Measurements from ENCODE around the gene AARS1. TPM values are rescaled to one million over a fixed set of nuclear protein-coding genes. Genes with fewer than 3 reads are reported as not detected.
A peak's percentile ranks its signal among the peaks of the same experiment; 100 is the strongest.
"Not testable (repeated sequence)": the region's sequence is repeated elsewhere in the genome, so short reads cannot be mapped to it uniquely, and the experiment has no call there.

Gene AARS1
- total RNA-seq, 4 donors from 2014 or later: 30.3 to 50.6 (median 43.4) TPM

- no peaks in the 10 kb centered on the region for H3K9me3 ChIP-seq
- H3K36me3 ChIP-seq: peaks cover 22 to 78% (median 40%) of the 10 kb centered on the region in 3 donors
- peaks cover 14 to 30% (median 16%) of the 10 kb centered on the region in 3 donors for H3K4me1 ChIP-seq
- H3K4me3 ChIP-seq: no peak overlapping the region
- 60 to 61% methylated on average over 1 to 5 of the region's 16 CpGs for WGBS, 2 donors
- no peak for DNase-seq
- TF ChIP-seq, protein P1, sequence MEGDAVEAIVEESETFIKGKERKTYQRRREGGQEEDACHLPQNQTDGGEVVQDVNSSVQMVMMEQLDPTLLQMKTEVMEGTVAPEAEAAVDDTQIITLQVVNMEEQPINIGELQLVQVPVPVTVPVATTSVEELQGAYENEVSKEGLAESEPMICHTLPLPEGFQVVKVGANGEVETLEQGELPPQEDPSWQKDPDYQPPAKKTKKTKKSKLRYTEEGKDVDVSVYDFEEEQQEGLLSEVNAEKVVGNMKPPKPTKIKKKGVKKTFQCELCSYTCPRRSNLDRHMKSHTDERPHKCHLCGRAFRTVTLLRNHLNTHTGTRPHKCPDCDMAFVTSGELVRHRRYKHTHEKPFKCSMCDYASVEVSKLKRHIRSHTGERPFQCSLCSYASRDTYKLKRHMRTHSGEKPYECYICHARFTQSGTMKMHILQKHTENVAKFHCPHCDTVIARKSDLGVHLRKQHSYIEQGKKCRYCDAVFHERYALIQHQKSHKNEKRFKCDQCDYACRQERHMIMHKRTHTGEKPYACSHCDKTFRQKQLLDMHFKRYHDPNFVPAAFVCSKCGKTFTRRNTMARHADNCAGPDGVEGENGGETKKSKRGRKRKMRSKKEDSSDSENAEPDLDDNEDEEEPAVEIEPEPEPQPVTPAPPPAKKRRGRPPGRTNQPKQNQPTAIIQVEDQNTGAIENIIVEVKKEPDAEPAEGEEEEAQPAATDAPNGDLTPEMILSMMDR (IDR thresholded peaks at IDR 0.05): peak in 5 of 6 experiments; percentile 27 to 59 (median 41)
- no peak for TF ChIP-seq POLR2A (IDR thresholded peaks at IDR 0.05)
- no peaks in the 10 kb centered on the region for H3K27me3 ChIP-seq
- intact Hi-C loops (cut with DNase I): no loop called here
- H3K27ac ChIP-seq: no peak overlapping the region
These were observed 35.8 kb downstream of the AARS1 start for GRCh38 chr16:70253291-70254106.

DNA sequence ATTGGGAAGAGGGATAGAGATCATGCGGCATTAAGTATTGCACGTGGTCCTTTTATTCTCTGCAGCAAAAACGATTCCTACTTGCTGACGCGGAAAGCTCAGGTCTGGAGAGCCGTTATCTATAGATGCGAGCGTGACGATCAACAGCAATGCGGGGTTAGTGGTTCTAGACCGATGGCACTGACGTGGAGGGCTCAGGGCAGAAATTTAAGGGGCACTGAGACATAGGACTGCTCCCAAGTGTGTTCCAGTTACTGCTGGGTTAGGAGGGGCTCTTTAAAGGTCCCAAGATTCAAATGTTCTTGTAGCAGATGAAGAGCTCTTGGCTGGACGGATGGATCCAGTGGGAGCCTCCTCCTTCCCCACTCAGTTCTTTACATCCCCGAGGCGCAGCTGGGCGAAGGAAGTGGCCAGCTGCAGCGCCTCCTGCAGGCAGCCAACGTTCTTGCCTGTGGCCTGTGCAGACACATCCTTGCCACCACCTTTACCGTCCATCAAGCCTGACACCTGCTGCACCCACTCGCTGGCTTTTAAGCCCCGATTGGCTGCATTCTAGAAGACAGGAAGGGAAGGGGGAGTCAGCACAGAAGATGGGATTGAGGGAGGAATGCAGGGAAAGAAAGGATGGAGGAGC is 36.8 kb downstream of the AARS1 start:
- no peaks in the 10 kb centered on the region for H3K27me3 ChIP-seq
- TF ChIP-seq, protein P1 (IDR thresholded peaks at IDR 0.05): peak in 2 of 6 experiments; percentile 15 to 23
- no peak for TF ChIP-seq POLR2A (IDR thresholded peaks at IDR 0.05)
- peak overlapping the region in 1 of 4 donors; percentile 95 for H3K27ac ChIP-seq
- H3K9me3 ChIP-seq: no peaks in the 10 kb centered on the region
- H3K4me1 ChIP-seq: peaks cover 14 to 39% (median 16%) of the 10 kb centered on the region in 3 donors
- no peak for DNase-seq
- H3K36me3 ChIP-seq: peaks cover 17 to 72% (median 30%) of the 10 kb centered on the region in 3 donors
- WGBS, 2 donors: 74 to 86% methylated on average over 17 to 21 of the region's 21 CpGs
- no peak overlapping the region for H3K4me3 ChIP-seq
- intact Hi-C loops (cut with DNase I): no loop called here

GRCh38 chr16:70251629-70252354 is 37.5 kb downstream of the AARS1 start, which contains the start of gene EXOSC6:
Gene EXOSC6 (minus strand): TSS chr16:70251940. CDS start chr16:70251900, 40 bp downstream.
- WGBS, 2 donors: 20 to 22% methylated on average over 1 to 4 of the region's 65 CpGs

GRCh38 chr16:70250748-70251628 is 38.3 kb downstream of the AARS1 start:
- WGBS, 2 donors: 31 to 33% methylated on average over 1 of the region's 92 CpGs
- intact Hi-C loops (cut with DNase I): no loop called here

More at GRCh38 chr16:70251629-70252354, 37.5 kb downstream of the AARS1 start, which contains the start of gene EXOSC6:
- peak; percentile 58 for DNase-seq
- peak within 1 kb of the TSS; percentile 60 to 98 (median 80) for H3K4me3 ChIP-seq
- peaks cover 14 to 65% (median 23%) of the 10 kb centered on the region in 3 donors for H3K36me3 ChIP-seq
- peak within 1 kb of the TSS; percentile 81 to 95 (median 92) for H3K27ac ChIP-seq
- peak in 3 of 4 donors; percentile 75 to 86 (median 82) for TF ChIP-seq POLR2A (IDR thresholded peaks at IDR 0.05)
- TF ChIP-seq, protein P1 (IDR thresholded peaks at IDR 0.05): peak; percentile 86 to 97 (median 94)
- no peaks in the 10 kb centered on the region for H3K9me3 ChIP-seq
- intact Hi-C loops (cut with DNase I): no loop called here
- H3K4me1 ChIP-seq: peaks cover 14 to 46% (median 16%) of the 10 kb centered on the region in 3 donors
- H3K27me3 ChIP-seq: no peaks in the 10 kb centered on the region

DNA sequence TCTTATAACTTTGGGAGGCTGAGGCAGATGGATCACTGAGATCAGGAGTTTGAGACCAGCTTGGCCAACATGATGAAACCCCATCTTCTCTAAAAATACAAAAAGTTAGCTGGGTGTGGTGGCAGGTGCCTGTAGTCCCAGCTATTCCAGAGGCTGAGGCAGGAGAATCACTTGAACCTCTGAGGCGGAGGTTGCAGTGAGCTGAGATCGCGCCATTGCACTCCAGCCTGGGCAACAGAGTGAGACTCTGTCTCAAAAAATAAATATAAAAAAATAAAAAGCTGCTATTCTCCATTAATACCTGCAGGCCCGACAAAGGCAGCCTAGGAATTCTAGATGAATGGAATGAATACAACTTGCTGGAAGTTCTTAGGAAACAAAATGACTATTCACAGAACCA is 39.6 kb downstream of the AARS1 start:
- H3K27me3 ChIP-seq; DNase-seq; H3K9me3 ChIP-seq; intact Hi-C loops (cut with DNase I); H3K27ac ChIP-seq: not testable (repeated sequence)
- peaks cover 2 to 44% (median 10%) of the 10 kb centered on the region in 3 donors for H3K36me3 ChIP-seq
- peak overlapping the region in 1 of 4 donors; percentile 81 for H3K4me3 ChIP-seq
- 71 to 80% methylated on average over 4 of the region's 4 CpGs for WGBS, 2 donors
- peaks cover 14 to 48% (median 16%) of the 10 kb centered on the region in 3 donors for H3K4me1 ChIP-seq

More at GRCh38 chr16:70250748-70251628, 38.3 kb downstream of the AARS1 start:
- no peaks in the 10 kb centered on the region for H3K9me3 ChIP-seq
- TF ChIP-seq, protein P1 (IDR thresholded peaks at IDR 0.05): peak in 1 of 6 experiments; percentile 12
- no peak for TF ChIP-seq POLR2A (IDR thresholded peaks at IDR 0.05)
- no peak for DNase-seq
- peak overlapping the region; percentile 81 to 95 (median 92) for H3K27ac ChIP-seq
- peaks cover 14 to 48% (median 16%) of the 10 kb centered on the region in 3 donors for H3K4me1 ChIP-seq
- H3K36me3 ChIP-seq: peaks cover 10 to 57% (median 21%) of the 10 kb centered on the region in 3 donors
- H3K4me3 ChIP-seq: peak overlapping the region; percentile 60 to 98 (median 80)
- no peaks in the 10 kb centered on the region for H3K27me3 ChIP-seq

DNA sequence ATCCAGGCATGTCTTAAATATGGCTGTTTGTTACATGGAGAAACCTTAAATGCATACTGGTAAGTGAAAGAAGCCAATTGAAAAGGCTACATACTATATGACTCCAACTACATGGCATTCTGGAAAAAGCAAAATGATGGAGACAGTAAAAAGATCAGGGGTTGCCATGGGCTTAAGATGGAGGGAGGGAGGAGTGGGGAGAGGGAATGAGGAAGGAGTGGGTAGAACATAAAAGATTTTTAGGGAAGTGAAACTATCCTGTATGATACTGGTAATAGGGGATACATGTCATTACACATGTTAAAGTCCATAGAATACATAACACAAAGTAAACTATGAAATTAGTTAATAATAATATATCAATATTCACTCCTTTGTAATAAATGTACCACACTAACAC is 50.5 kb downstream of the AARS1 start:
- H3K9me3 ChIP-seq; DNase-seq; H3K4me3 ChIP-seq; H3K4me1 ChIP-seq; H3K27ac ChIP-seq; intact Hi-C loops (cut with DNase I); H3K27me3 ChIP-seq: not testable (repeated sequence)
- H3K36me3 ChIP-seq: peaks cover 0 to 76% (median 0%) of the 10 kb centered on the region in 3 donors

- WGBS, 2 donors: 82 to 89% methylated on average over 3 of the region's 3 CpGs
- DNase-seq; H3K4me1 ChIP-seq; H3K9me3 ChIP-seq; H3K27me3 ChIP-seq; intact Hi-C loops (cut with DNase I); H3K27ac ChIP-seq; H3K4me3 ChIP-seq: not testable (repeated sequence)
- peaks cover 0 to 92% (median 0%) of the 10 kb centered on the region in 3 donors for H3K36me3 ChIP-seq
These were observed 57.5 kb downstream of the AARS1 start for GRCh38 chr16:70231831-70232230.

All from esophagus squamous epithelium (tissue), 5 donors.